ENCODE data around the gene SEMA3A.
"Not testable (repeated sequence)": the region's sequence is repeated elsewhere in the genome, so short reads cannot be mapped to it uniquely, and the experiment has no call there.

GRCh38 chr7:84243037-84243436 is 48.4 kb upstream of the SEMA3A start:
- TF ChIP-seq TAF1 (IDR thresholded peaks at IDR 0.05; ENCODE audit: low read depth); CTCF (IDR thresholded peaks at IDR 0.05; ENCODE audit: poor library complexity, severe bottlenecking); EZH2 (IDR thresholded peaks at IDR 0.05; ENCODE audit: borderline replicate concordance, insufficient read depth, low read length, poor library complexity, severe bottlenecking); EP300 (conservative IDR thresholded peaks at IDR 0.05; ENCODE audit: poor library complexity, severe bottlenecking); RAD21 (conservative IDR thresholded peaks at IDR 0.05); POLR2AphosphoS5 (IDR thresholded peaks at IDR 0.05); SMC3 (conservative IDR thresholded peaks at IDR 0.05; ENCODE audit: poor library complexity): not testable (repeated sequence)

Measured in neural cell (in vitro differentiated cells).